ENCODE measurements around the gene SNX32.
"Not testable (repeated sequence)": the region's sequence is repeated elsewhere in the genome, so short reads cannot be mapped to it uniquely, and the experiment has no call there.

Gene SNX32

GRCh38 chr11:65829459-65829858 lies 4.3 kb upstream of the SNX32 start:
- DNase-seq: no peak

GRCh38 chr11:65832231-65832630 lies 1.5 kb upstream of the SNX32 start:
- not testable (repeated sequence) for DNase-seq

DNA sequence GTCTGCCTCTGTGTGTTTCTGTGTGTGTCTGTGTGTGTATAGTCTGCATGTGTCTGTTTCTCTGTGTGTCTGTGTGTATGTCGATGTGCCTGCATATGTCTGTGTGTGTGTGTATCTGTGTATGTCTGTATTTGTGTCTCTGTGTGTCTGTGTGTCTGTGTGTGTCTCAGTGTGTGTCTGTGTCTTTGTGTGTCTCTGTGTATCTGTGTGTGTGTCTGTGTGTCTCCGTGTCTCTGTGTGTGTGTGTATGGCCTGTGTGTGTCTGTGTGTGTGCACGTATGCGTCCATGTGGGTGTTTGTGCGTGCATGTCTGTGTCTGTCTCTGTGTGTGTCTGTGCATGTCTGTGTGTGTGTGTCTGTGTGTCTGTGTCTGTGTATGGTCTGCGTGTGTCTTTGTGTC lies 439 bp downstream of the SNX32 start:
- DNase-seq: no peak

DNA sequence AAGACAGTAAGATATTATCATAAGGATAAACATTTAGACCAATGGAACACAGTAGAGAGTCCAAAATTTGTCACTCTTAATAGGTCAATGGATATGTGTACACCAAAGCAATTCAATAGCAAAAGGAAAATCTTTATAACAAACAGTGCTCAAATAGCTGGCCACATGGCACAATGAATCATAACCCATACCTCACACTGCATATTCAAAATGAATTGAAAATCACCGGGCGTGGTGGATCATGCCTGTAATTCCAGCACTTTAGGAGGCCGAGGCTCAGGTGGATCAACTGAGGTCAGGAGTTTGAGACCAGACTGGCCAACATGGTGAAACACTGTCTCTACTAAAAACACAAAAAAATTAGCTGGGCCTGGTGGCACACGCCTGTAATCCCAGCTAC lies 8.4 kb downstream of the SNX32 start:
- no peak for DNase-seq

- DNase-seq: no peak
Measured at GRCh38 chr11:65843811-65844210, 10.0 kb downstream of the SNX32 start.

GRCh38 chr11:65844231-65844872 lies 10.6 kb downstream of the SNX32 start:
- DNase-seq: no peak

- no peak for DNase-seq
Measured at GRCh38 chr11:65847746-65848145, 14.0 kb downstream of the SNX32 start.

DNA sequence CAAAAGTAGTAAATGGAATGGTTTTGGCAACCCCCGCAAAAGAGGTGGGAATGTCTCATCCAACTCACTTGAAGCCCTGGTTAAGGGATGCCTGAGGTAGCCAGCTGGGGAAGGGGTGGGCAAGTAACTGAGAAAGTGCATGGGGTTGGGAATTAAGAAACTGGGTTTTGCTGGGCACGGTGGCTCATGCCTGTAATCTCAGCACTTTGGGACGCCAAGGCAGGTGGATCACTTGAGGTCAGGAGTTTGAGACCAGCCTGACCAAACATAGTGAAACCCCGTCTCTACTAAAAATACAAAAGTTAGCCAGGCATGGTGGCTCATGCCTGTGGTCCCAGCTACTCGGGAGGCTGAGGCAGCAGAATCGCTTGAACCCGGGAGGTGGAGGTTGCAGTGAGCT lies 14.9 kb downstream of the SNX32 start:
- not testable (repeated sequence) for DNase-seq

DNA sequence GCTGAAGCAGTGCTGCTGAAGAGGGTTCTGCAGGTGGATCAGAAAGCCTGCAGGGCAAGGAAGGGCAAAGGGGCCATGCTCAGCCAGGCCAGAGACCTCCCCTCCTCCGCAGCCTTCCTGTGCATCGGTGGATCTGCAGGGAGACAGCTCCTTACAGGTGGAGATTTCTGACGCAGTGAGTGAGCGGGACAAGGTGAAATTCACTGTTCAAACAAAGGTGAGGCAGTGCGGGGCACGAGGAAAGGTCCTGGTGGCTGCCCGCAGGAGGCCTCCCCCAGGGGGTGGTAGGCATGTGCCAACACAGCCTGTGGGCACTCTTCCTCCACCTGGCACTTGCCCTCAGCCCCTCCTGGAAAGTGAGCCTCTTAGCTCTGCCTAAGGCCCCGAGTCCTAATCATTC lies 15.6 kb downstream of the SNX32 start:
- DNase-seq: no peak

DNA sequence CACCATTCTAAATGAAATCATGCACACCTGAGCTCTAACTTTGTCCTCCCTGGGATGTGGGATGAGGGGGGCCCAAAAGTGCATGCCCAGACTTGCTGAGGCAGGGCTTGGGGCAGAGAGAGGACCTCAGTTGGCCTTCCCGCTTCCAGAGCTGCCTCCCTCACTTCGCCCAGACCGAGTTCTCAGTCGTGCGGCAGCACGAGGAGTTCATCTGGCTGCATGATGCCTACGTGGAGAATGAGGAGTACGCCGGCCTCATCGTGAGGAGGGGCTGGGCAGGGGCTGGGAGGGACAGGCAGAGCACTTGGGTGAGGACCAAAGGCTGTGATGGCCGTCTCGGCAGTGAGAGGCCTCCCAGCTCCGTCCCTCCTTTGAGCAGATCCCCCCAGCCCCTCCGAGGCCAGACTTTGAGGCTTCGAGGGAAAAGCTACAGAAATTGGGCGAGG lies 16.0 kb downstream of the SNX32 start:
- no peak for DNase-seq

DNA sequence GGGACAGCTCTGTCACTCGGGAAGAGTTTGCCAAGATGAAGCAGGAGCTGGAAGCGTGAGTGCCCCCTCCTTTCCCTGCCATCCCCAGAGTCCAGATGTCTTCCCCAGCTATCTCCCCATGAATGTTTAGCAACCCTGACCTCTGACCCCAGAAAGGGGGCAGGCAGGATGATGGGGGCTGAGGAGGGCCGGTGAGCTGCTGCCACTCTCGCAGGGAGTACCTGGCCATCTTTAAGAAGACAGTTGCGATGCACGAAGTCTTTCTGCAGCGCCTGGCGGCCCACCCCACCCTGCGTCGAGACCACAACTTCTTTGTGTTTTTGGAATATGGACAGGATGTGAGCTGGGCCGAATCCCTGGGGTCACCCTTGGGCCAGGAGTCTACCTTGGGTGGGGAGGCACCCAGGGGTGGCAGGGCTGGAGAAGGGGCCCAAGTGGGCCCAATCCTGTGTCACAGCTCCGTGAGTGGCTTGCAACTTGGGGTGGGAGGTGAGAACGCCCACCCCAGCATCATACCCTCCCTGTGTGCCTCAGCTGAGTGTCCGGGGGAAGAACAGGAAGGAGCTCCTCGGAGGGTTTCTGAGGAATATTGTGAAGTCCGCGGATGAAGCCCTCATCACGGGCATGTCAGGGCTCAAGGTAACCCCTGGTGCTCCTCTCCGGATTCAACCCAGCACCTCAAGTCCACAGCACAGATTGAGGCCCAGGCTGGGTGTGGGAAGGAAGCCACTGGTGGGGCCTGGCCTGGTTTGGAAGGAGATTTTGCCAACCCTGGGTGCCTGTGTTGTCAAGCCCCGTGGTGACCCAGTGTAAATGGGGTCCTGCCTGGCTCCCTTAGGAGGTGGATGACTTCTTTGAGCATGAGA lies 16.7 kb downstream of the SNX32 start:
- DNase-seq: no peak

GRCh38 chr11:65851083-65851579 lies 17.4 kb downstream of the SNX32 start:
- no peak for DNase-seq

DNA sequence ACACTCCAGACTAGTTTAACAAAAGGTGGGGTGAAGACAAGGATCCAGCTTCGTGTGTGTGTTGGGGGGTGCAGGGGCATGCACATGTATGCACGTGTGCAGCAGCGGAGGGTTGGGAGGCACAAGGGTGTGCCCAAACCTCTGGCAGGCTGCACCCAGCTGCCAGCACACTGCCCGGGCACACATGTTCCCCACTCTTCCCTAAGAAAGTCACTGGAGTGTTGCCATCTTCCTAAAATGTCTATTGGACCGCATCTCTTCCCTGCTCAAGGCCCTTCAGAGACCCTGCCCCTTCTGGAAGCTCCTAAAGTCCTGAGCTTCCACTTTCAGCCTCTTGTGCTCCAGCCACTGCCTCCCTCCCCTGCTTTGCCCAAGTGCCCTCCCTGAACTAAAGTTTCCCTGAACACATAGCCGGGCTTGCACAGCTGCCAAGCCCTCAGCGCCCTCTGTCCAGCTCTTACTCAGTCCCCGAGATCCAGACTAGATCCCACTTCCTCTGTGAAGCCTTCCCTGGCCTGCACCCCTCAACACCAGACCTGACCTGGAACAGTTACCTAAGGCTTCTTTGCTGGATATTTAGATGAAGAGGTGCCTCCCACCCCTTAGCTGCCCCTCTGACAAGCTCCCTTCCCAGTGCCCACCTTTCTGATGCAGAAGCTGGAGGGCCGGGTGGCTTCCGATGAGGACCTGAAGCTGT lies 18.2 kb downstream of the SNX32 start:
- no peak for DNase-seq

- no peak for DNase-seq
Measured at GRCh38 chr11:65852508-65853245, 18.9 kb downstream of the SNX32 start.

DNA sequence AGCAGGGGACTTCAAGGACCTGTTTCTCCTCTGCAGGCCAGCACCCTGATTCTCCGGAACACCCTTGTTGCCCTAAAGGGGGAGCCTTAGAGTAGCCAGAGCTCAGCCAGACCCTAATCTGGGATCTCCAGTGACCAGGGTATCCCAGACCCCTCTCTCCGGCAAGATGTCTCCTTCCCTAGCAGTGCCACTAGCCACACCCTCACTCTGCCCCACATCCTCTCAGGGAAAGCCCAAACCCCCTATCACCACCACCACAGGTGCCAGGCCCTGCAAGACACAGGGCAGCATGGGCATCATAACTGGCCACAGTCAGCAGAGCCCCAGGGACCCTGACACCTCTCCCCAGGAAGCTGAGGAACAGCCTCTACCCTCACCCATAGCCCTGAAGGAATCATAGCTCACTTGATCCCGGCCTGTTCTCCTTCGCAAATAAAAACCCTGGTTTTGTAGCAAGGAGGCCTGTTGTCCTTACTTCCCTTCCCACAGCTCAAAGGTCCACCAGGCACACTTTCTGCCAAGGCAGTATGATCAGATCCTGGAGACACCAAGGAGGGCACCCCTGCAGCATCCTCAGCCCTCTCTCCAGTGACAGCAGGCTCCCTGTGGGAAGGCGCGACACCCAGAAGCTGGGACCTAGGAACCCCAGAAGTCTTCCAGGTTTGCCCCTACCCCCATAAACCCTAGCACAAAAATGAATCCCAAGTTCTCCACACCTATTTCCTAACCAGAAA lies 19.6 kb downstream of the SNX32 start:
- no peak for DNase-seq

DNA sequence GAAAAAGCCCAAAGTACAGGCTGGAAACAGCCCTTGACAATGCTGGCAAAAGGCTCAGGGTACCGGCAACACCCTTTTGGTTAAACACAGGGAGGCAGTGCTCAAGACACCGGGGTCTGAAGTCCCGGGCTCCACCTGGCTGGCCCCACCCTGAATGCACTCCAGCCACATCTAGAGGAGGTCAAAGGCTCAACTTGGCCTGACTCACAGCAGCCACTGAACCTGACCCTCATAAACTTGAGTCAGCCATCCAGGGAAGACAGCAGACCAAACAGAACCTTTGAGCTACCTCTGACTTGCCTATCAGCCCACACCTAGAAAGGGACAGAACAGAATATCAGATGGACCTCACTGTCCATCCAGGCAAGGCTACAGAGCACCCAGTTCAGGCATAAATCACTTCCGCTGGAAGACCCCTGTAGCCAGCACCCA lies 20.4 kb downstream of the SNX32 start:
- no peak for DNase-seq

DNA sequence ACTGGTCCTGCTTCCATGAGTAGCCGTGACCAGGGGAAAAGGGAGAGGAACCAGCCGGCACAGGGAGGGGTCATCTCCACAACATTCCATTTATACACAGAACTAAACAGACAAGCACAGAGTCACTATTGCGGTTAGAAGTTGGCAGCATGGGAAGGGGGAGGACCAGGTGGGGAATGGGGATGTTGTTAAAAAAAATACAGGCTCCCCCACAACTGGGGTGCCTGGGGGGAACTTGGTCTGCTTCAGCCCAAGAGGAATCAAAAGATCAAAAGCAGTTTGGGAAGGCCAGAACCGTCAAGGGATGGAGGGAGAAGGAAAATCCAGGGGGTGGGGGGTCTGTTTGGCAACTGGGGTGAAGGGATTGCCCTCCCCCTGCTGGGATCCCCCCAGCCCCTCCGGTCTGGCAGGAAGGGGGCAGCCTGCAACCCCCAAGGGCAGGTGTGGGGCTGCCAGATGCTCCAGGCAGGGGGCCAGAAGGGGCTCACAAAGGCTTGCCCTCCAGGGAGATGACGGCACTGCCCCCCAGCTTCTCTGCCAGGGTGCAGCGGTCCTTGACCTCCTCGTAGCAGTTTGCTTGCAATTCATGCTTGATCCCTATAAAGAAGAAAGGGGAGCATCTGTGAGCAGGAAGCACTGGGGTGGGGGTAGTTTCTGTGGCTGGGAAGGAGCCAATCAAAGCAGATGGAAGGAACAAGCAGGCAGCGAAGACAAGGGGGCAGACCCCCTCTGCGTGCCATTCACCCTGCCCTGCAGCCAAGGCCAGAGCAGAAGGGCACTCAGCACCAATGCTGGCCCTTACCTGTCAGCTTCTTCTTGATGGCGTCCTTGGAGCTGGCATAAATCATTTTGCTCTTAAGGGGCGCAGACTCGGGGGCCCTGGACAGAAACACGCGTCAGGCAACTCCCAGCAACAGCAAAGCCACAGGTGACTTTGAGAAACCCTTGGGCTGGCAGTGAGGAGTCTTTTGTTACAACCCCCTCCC lies 21.4 kb downstream of the SNX32 start:
- DNase-seq: no peak

- no peak for DNase-seq
Measured at GRCh38 chr11:65855927-65856363, 22.2 kb downstream of the SNX32 start.

GRCh38 chr11:65856689-65857499 lies 23.1 kb downstream of the SNX32 start:
- DNase-seq: no peak

DNA sequence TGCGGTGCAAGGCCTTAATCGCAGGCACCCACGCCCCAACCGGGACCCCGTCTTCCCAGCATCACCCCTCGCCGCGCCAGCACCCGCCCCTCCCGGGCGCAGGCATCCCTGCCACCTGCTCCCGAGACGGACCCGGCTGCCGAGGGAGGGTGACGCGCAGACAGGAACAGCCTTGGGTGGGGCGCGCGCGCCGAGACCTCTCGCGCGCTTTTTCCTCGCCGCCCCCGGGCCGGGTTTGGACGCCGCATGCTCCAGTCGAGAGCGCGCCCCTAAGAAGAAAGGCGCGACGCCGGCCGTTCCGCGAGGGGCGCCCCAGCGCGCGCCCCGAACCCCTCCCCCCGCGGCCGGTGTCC lies 23.7 kb downstream of the SNX32 start:
- no peak for DNase-seq
